KG1 (cell line): ENCODE data around the gene TH.

Experiments used
- DNase-seq: peaks from one replicate; lab custom pipeline; 2025; lab: John Stamatoyannopoulos, UW

TH gene

DNA sequence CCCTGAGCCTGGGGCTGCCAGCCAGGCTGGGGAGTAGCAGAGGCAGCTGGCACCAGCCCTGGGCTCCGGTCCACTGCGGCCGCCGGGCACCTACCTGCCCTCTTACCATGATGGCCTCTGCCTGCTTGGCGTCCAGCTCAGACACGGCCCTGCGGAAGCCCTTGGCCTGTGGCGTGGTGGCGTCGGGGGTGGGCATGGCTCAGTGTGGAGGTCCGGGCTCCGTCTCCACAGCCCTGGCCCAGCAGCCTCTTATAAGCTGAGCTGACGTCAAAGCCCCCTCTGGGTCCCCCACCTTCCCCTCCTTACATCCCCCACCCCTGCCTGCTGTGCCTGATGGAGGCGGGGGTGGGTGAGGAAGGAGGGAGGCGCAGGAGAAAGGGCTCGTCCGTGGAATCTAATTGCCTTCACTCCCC lies at the start of gene TH:
TH (minus strand) TSS at position 225 of the 413 bp plus-strand sequence; CDS start at position 196, 29 bp downstream.
- DNase-seq: no peak

GRCh38 chr11:2221024-2221423 lies 49.4 kb upstream of the TH start:
- no peak for DNase-seq

DNA sequence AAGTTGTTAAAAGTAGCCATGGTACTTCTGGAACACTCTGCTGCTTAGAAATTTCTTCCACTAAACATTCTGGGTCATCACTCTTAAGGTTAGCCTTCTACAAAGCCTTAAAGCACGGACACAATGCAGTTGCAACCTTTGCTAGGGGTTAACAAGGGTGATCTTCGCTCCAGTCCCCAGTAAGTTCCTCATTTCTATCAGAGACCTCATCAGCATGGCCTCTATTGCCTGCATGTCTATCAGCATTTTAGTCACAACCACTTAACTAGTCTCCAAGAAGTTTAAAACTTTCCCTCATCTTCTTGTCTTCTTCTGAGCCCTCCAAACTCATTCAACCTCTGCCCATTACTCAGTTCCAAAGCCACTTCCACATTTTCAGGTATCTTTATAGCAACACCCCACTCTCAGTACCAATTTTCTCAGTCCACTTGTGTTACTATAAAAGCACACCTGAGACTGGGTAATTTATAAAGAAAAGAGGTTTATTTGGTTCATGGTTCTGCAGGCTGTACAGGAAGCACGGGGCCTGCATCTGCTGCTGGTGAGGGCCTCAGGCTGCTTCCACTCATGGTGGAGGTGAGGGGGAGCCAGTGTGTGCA lies 48.7 kb upstream of the TH start:
- DNase-seq: peak; percentile 3

- no peak for DNase-seq
Measured at GRCh38 chr11:2219318-2220017, 47.9 kb upstream of the TH start.

- DNase-seq: no peak
Measured at GRCh38 chr11:2218031-2218633, 46.5 kb upstream of the TH start.

- DNase-seq: no peak
Measured at GRCh38 chr11:2217211-2218030, 45.8 kb upstream of the TH start.

- DNase-seq: no peak
Measured at GRCh38 chr11:2216400-2217064, 44.9 kb upstream of the TH start.

- DNase-seq: no peak
Measured at GRCh38 chr11:2215561-2216399, 44.2 kb upstream of the TH start.

DNA sequence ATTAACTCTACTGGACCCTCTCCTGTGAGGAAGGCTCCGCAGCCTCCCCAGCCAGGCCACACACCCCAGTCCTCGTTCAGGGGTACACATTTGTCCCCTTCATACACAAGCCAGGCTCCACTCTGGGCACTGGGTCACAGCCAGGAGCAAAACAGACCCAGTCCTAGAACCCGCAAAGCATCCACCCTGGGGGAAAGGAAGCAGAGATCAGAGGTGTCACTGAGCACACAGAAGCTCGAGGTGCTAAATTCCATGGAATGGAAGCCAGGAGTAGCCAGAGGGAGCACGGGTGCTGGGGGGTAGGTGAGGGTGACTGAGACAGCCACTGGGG lies 43.6 kb upstream of the TH start:
- DNase-seq: no peak

- no peak for DNase-seq
Measured at GRCh38 chr11:2214527-2215229, 43.1 kb upstream of the TH start.

GRCh38 chr11:2213890-2214526 lies 42.4 kb upstream of the TH start:
- no peak for DNase-seq

DNA sequence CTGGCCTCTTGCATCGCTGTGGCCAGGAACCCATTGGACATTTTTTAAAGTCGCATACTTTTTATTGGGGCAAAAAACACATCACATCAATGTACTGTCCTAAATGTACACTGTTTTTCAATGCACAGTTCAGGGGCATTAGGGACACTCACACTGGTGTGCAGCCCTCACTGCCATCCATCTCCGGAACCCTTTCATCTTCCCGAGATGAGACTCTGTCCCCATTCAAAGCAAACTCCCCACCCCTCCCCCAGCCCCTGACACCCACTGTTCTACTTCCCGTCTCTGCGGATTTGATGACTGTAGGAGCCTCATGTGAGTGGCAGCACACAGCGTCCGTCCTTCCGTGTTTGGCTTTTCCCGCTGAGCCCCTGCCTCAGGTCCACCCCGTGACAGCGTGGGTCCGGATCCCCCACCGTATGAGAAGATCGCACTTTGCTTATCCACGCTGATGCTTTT lies 41.8 kb upstream of the TH start:
- DNase-seq: no peak

GRCh38 chr11:2212411-2213251 lies 41.0 kb upstream of the TH start:
- DNase-seq: no peak

- no peak for DNase-seq
Measured at GRCh38 chr11:2211113-2211971, 39.7 kb upstream of the TH start.

DNA sequence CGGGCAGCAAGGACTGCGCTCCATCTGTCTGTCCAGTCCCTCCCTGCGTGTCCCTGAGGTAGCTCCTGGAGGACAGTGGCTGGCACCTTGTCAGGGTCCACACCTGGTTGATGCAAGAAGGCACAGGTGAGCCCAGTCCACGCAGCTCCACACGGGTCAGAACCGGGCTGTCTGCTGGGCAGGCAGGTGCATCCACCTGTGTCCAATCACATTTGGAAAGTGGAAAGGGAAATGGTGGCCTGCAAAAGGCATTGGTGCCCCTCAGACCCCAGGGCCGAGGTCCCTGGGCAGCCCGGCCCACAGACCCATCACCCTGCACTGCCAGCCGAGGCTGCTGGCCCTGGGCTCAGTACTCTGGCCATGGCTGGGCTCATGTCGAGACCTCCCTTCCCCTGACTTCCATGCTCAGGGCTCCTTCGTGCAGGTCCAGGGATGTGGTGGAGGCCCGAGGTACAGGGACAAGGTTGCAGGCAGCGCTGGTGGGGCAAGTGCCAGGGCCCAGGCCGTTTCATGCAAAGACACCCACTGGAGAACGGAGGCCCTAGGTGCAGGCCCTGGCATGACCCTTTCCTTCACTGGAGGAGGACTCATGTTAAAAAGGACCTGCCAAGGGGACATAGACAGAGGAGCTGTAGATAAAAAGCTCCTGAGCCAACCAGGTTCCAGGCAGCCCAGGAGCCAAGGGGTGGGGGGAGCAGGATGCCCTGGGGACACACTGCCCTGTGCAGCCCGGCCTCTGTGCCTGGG lies 38.9 kb upstream of the TH start:
- no peak for DNase-seq

DNA sequence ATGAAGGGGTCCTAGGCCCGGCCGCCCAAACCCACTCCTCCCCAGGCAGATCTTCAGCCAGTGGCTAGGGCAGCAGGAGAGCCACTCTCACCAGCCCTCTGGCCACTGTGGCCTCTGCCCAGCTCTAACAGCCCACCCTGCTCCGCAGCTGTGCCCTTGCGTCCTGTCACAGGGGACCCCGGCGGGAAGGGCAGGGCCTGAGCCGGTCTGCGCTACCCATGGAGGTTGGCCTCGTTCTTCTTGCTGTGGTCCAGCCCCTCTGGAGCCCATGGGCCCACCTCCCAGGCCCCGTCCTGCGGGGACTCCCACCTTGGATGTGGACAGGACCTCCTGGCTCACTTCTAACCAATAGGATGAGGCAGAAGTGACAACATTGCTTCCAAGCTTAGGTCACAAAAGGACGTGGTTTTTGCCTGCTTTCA lies 38.3 kb upstream of the TH start:
- no peak for DNase-seq

DNA sequence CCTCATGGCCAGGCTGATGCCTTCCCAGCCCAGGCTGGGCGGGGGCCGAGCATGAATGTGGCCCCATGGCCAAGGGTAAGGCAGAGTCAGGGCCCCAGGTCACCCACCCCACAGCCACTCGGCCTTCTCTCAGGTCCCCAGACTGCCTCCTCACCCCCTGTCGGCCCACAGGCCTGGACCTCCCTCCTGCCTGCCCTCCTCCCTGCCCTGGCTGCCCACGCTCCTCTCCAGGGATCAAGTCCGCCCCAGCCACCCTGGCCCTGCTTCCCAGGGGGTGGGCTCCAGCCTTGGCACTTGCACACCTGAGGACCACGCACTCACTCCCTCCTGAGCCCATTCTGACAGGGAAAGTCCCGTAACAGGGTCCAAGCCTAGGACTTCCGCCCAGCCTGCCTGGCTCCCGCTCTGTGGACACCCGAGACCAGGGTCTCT lies 37.8 kb upstream of the TH start:
- DNase-seq: no peak
